Liver (tissue), 9 donors: ENCODE results near the gene SPR. TPM values are rescaled to one million over a fixed set of nuclear protein-coding genes. Genes with fewer than 3 reads are reported as not detected.

ENCODE experiments used
- DNase-seq: peaks from one replicate; pipeline ENCODE4 v3.0.0-alpha.2; 2017; ENCODE audit warnings: low spot score
- H3K27ac ChIP-seq, 2 donors: one replicate each; pipeline ENCODE4 v1.7.0; 2013; ENCODE audit warnings: inconsistent platforms in 2 of 2, low read length in 2 of 2, control low read depth in 1 of 2, low read depth in 1 of 2, mild to moderate bottlenecking in 1 of 2
- H3K27me3 ChIP-seq, 4 donors: one replicate each; pipeline versions ENCODE4 v1.6.1 to v1.7.0; 2013; ENCODE audit warnings: low read length in 3 of 4, inconsistent platforms in 1 of 4, mild to moderate bottlenecking in 1 of 4, moderate library complexity in 1 of 4; ENCODE audit not compliant: control insufficient read depth in 4 of 4, insufficient read depth in 4 of 4
- H3K36me3 ChIP-seq, 4 donors: one replicate each; pipeline versions ENCODE4 v1.6.1 to v1.7.0; 2013; ENCODE audit warnings: low read length in 3 of 4, mild to moderate bottlenecking in 3 of 4, low read depth in 1 of 4, moderate library complexity in 1 of 4; ENCODE audit not compliant: control insufficient read depth in 4 of 4, insufficient read depth in 3 of 4
- H3K4me1 ChIP-seq, 4 donors: one replicate each; pipeline versions ENCODE4 v1.6.1 to v1.7.0; 2013; ENCODE audit warnings: low read length in 3 of 4, mild to moderate bottlenecking in 3 of 4, moderate library complexity in 1 of 4; ENCODE audit not compliant: control insufficient read depth in 4 of 4, insufficient read depth in 4 of 4
- H3K4me3 ChIP-seq, 3 donors: one replicate each; pipeline versions ENCODE4 v1.6.1 to v1.7.0; 2013; ENCODE audit warnings: low read length in 3 of 3, control low read depth in 1 of 3, low read depth in 1 of 3, mild to moderate bottlenecking in 1 of 3
- H3K9ac ChIP-seq, 2 donors: one replicate each; pipeline ENCODE4 v1.7.0; 2013; ENCODE audit warnings: low read length in 2 of 2, mild to moderate bottlenecking in 2 of 2, moderate library complexity in 2 of 2, control low read depth in 1 of 2, low read depth in 1 of 2
- H3K9me3 ChIP-seq, 4 donors: one replicate each; pipeline versions ENCODE4 v1.6.1 to v1.7.0; 2013; ENCODE audit warnings: low read length in 3 of 4; ENCODE audit not compliant: control insufficient read depth in 4 of 4
- CTCF ChIP-seq: fragments of 150-350 bp; IDR thresholded peaks from 2 replicates; pipeline ENCODE4 v1.5.1; 2017; ENCODE audit warnings: improper control_type of control experiment, low read depth, low read length; ENCODE audit not compliant: missing input control
- FOXA1 ChIP-seq: IDR thresholded peaks from 2 replicates; pipeline ENCODE4 v1.6.1; 2016; ENCODE audit warnings: antibody characterized with exemption
- FOXA2 ChIP-seq: IDR thresholded peaks from 2 replicates; pipeline ENCODE4 v1.6.1; 2016; ENCODE audit warnings: antibody characterized with exemption
- GABPA ChIP-seq, 2 donors: IDR thresholded peaks in 1 of 2; conservative IDR thresholded peaks in 1 of 2; 2 replicates each; pipeline ENCODE4 v1.6.1; 2016; ENCODE audit warnings: antibody characterized with exemption in 2 of 2, mild to moderate bottlenecking in 1 of 2, moderate library complexity in 1 of 2
- HNF4A ChIP-seq, 2 donors: conservative IDR thresholded peaks; 2 replicates each; pipeline ENCODE4 v1.6.1; 2016; ENCODE audit warnings: antibody characterized with exemption in 2 of 2, mild to moderate bottlenecking in 2 of 2
- HNF4G ChIP-seq: IDR thresholded peaks from 2 replicates; pipeline ENCODE4 v1.6.1; 2016; ENCODE audit warnings: antibody characterized with exemption
- JUND ChIP-seq, 2 donors: IDR thresholded peaks; 2 replicates each; pipeline ENCODE4 v1.6.1; 2016; ENCODE audit warnings: antibody characterized with exemption in 2 of 2
- MAX ChIP-seq: IDR thresholded peaks from 2 replicates; pipeline ENCODE4 v1.6.1; 2016; ENCODE audit warnings: antibody characterized with exemption
- NR2F2 ChIP-seq: IDR thresholded peaks from 2 replicates; pipeline ENCODE4 v1.6.1; 2016; ENCODE audit warnings: antibody characterized with exemption
- RAD21 ChIP-seq, 2 donors: IDR thresholded peaks; 2 replicates each; pipeline ENCODE4 v1.6.1; 2016; ENCODE audit warnings: antibody characterized with exemption in 2 of 2, mild to moderate bottlenecking in 2 of 2
- REST ChIP-seq: IDR thresholded peaks from 2 replicates; pipeline ENCODE4 v1.6.1; 2016; ENCODE audit warnings: antibody characterized with exemption, mild to moderate bottlenecking
- RXRA ChIP-seq, 2 donors: IDR thresholded peaks; 2 replicates each; pipeline ENCODE4 v1.6.1; 2017 to 2018; ENCODE audit warnings: antibody characterized with exemption in 2 of 2, mild to moderate bottlenecking in 1 of 2
- SP1 ChIP-seq: IDR thresholded peaks from 2 replicates; pipeline ENCODE4 v1.6.1; 2018; ENCODE audit warnings: antibody characterized with exemption, mild to moderate bottlenecking
- TAF1 ChIP-seq: conservative IDR thresholded peaks from 2 replicates; pipeline ENCODE4 v1.6.1; 2016; ENCODE audit warnings: antibody characterized with exemption, mild to moderate bottlenecking
- YY1 ChIP-seq: IDR thresholded peaks from 2 replicates; pipeline ENCODE4 v1.6.1; 2016; ENCODE audit warnings: antibody characterized with exemption, mild to moderate bottlenecking
- WGBS: extraction: QIAGEN DNeasy Blood & Tissue Kit; methylation state at CpG from one replicate; pipeline ENCODE4 v1.1.7; 2013; 5-methylcytosine and 5-hydroxymethylcytosine counted together
- polyA plus RNA-seq, 2 donors: library from polyadenylated mRNA; stranded (reverse) in 1 of 2; unstranded in 1 of 2; fragments of 200-250 nt in 1 of 2; fragments of >200 nt in 1 of 2; fragmentation: Nextera tagmentation in 1 of 2; extraction: Ambion mirVana in 1 of 2; gene quantifications; one replicate each; pipeline versions ENCODE4 v1.2.1 to v1.2.3, GENCODE V29; 2013 to 2015
- total RNA-seq, 2 donors: library from RNA; depleted of rRNA; stranded (reverse); fragments of >200 nt; gene quantifications; one replicate each; pipeline ENCODE4 v1.2.3, GENCODE V29; 2014
- TF ChIP-seq, protein P1 (sequence below): IDR thresholded peaks from 2 replicates; pipeline ENCODE4 v1.6.1; 2016; ENCODE audit warnings: antibody characterized with exemption
- donor health status: healthy.
- donor health status: healthy.
- donor health status: healthy.
- donor health status: healthy.
- donor health status: healthy.

Gene SPR
- total and polyA plus RNA-seq, 4 donors: 13.6 to 60.8 (median 53.1) TPM

- Histone ChIP-seq H3K27me3 (peaks cover 4 to 39% (median 21%) of the 10 kb centered on the region in 4 donors), H3K9me3 (peaks cover 0 to 4% (median 0%) of the 10 kb centered on the region in 4 donors), H3K4me1 (peaks cover 20 to 30% (median 25%) of the 10 kb centered on the region in 4 donors), H3K27ac (no peak within 1 kb of the TSS), H3K36me3 (no peaks in the 10 kb centered on the region), H3K4me3 (peak within 1 kb of the TSS in 2 of 3 donors; percentile 23 to 51), H3K9ac (no peak within 1 kb of the TSS)
- peak; percentile 60 for DNase-seq
- TF ChIP-seq REST (no peak), JUND (IDR thresholded peaks at IDR 0.05) (no peak), CTCF (no peak), SP1 (no peak), GABPA (IDR thresholded peaks at IDR 0.05 in 1 of 2, conservative IDR thresholded peaks at IDR 0.05 in 1 of 2) (no peak), YY1 (no peak), MAX (no peak)
- TF ChIP-seq, protein P1, sequence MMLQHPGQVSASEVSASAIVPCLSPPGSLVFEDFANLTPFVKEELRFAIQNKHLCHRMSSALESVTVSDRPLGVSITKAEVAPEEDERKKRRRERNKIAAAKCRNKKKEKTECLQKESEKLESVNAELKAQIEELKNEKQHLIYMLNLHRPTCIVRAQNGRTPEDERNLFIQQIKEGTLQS: no peak
- 1% methylated on average over 82 of the region's 82 CpGs for WGBS
Observed at GRCh38 chr2:72917138-72917876, 30.1 kb downstream of the SPR start, which contains the start of gene EMX1. Gene EMX1, plus strand, starts transcription at chr2:72917519. Its CDS starts 334 bp downstream, at chr2:72917853.

GRCh38 chr2:72917877-72918553 lies 30.8 kb downstream of the SPR start:
- no peaks in the 10 kb centered on the region for H3K36me3 ChIP-seq
- peak overlapping the region in 1 of 3 donors; percentile 51 for H3K4me3 ChIP-seq
- peaks cover 20 to 30% (median 25%) of the 10 kb centered on the region in 4 donors for H3K4me1 ChIP-seq
- WGBS: 3% methylated on average over 89 of the region's 89 CpGs
- no peak overlapping the region for H3K27ac ChIP-seq
- DNase-seq: no peak
- peaks cover 0 to 4% (median 0%) of the 10 kb centered on the region in 4 donors for H3K9me3 ChIP-seq
- no peak overlapping the region for H3K9ac ChIP-seq
- peaks cover 4 to 45% (median 21%) of the 10 kb centered on the region in 4 donors for H3K27me3 ChIP-seq
- TF ChIP-seq CTCF (no peak), HNF4A (conservative IDR thresholded peaks at IDR 0.05) (no peak), FOXA1 (no peak), SP1 (no peak), FOXA2 (no peak), YY1 (no peak), RAD21 (IDR thresholded peaks at IDR 0.05) (no peak), REST (no peak), MAX (no peak), JUND (IDR thresholded peaks at IDR 0.05) (no peak), HNF4G (no peak), NR2F2 (no peak), RXRA (IDR thresholded peaks at IDR 0.05) (no peak), GABPA (IDR thresholded peaks at IDR 0.05 in 1 of 2, conservative IDR thresholded peaks at IDR 0.05 in 1 of 2) (no peak), TAF1 (no peak)
- TF ChIP-seq, protein P1: no peak
